Retinal pigment epithelial cell (primary cell): ENCODE results near the gene DAPL1.

Experiments
- DNase-seq: peaks from one replicate; pipeline ENCODE4 v3.0.0-alpha.2; 2010; ENCODE audit warnings: low read depth
- H3K4me3 ChIP-seq: 2 replicates; pipeline ENCODE4 v1.5.1; 2011; ENCODE audit warnings: mild to moderate bottlenecking, low read length, control low read depth, moderate library complexity
- CTCF ChIP-seq: conservative IDR thresholded peaks from 2 replicates; pipeline ENCODE4 v1.5.1; 2011; ENCODE audit warnings: low read depth, low read length, control low read depth, inconsistent platforms

Gene DAPL1

DNA sequence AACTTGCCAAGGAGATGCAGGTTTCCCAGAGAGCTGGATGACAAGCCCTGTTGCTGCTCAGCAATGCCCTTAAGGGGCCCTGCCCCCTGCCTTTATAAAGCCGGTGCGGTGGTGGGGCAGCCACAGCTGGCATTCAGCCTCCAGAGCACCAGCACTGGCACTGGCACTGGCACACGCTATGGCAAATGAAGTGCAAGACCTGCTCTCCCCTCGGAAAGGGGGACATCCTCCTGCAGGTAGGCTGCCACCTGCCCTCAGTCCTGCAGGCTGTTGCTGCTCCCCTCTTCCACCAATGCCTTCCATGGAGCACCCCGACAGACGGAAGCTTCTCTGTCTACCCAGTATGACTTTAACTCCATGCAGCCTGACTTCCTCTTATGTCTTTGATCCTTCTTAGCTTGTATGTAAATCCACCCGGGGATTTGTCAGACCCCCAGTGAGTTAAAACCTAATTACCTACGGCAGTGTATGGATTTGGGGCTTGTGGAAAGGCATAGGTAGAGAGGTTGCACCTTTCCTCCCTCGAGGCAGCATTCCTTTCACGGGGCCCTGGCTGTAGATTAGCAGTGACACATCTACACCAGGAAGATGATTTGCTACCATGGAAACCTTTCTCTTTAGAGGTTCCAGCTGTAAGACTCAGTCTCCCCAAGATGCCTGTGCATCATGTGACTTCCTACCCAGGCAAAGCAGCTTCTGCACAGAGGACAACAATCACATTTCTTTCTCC is at the start of gene DAPL1:
TSS of gene DAPL1 (plus strand) at position 123 of the 730 bp plus-strand sequence. CDS start at position 179, 56 bp downstream.
- H3K4me3 ChIP-seq: peak within 1 kb of the TSS; percentile 50
- TF ChIP-seq CTCF: no peak
- DNase-seq: no peak

GRCh38 chr2:158745866-158746382 is 49.2 kb upstream of the DAPL1 start:
- TF ChIP-seq CTCF: no peak
- DNase-seq: no peak
- no peak overlapping the region for H3K4me3 ChIP-seq

DNA sequence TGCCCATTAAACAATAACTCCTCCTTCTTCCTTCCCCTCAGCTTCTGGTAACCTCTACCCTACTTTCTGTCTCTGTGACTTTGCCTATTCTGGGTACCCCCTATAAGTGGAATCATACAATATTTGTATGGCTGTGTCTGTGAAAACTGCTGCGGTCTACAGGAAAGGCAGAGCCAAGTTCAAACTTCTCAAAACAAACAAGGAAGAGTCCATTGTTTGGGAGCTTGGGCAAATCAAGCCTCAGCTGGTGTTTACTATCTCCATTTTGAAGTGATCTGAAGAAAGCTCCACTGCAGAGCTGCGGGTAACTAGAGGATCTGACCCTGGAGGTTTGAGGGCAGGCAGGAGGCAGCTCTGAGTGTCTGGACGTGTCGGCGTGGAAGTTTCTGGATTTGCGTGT is 48.6 kb upstream of the DAPL1 start:
- TF ChIP-seq CTCF: no peak
- no peak for DNase-seq
- H3K4me3 ChIP-seq: no peak overlapping the region

DNA sequence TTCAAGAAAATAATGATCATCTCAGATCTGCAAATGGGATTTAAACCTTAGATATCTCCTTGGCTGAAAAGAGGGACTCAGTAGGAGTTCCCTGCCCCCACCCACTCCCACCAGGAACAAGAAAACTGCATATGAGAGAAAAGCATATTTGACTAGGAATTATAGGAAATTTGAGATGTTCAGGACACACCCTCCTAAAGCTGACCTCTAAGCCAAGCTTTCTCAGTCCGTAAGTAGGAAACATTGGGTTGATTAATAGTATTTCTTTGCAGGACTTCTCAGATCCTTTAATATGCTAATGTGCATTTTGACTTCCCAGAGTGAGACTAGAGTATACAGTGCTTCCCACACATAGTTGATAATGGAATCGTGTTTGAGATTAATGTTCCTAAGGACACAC is 47.8 kb upstream of the DAPL1 start:
- TF ChIP-seq CTCF: no peak
- H3K4me3 ChIP-seq: no peak overlapping the region
- DNase-seq: no peak

DNA sequence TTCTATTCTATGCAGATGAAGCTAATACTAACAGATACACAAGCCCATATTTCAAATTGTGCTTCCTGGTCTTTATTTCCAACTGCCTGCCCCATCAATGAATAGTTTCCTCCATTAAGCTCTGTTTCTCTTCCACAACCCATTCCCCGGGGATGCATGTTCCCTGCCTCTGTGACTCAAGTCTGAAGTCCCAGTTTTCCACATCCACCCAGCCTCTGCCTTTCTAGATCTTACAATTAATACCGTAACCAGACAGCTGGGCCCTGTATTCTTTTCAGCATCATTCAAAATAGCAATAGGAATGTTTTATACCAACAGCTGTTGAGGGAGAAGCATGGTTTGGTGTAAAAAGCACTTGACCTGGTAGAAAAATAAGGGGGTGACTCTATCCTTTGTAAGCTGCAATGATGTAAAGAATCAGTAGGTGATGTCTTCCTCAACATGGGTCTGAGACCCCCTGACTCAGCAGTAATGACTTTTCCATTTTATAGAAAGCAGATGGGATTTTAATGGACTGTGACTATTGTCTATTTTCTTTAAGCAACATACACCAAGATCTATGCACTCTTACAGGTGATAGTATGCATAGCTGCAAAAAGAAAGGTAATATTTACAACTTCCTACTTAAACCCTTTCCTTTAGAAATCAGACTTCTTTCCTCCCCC is 46.1 kb upstream of the DAPL1 start:
- DNase-seq: no peak
- TF ChIP-seq CTCF: no peak

DNA sequence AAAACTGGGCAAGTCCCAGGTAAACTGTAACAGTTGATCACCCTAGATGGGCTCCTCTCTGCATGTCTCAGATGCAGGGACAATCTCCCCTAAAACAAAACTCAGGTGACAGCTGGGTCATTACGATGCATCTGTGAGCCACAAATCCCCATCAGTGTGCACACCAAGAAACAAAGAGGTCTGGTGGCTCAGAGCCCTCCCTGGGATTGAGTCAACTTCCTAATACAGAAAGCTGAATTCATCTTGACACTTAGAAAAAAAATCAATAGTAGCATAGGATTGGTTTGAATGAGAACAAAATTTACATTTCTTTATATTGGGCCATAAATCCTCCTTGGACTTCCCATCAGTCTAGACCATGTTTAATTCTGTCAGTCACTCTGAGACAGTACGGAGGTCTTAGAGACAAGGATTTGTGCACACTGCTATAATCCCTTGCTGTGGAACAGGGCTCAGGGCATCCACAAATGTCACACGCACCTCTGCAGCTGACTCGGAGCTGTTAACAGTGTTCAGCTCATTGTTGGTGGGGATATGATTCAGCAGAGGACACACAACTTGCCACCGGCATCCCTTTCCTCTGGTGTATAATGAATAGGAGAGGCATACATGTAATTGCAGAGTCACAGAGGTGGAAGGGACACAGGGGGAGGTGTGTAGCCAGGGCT is 44.5 kb upstream of the DAPL1 start:
- H3K4me3 ChIP-seq: no peak overlapping the region
- no peak for TF ChIP-seq CTCF
- no peak for DNase-seq

More for the DNA sequence above, 46.1 kb upstream of the DAPL1 start:
- H3K4me3 ChIP-seq: no peak overlapping the region
